Measurements from ENCODE around the gene SOX6. TPM values are rescaled to one million over a fixed set of nuclear protein-coding genes. Genes with fewer than 3 reads are reported as not detected.

The SOX6 gene
- total RNA-seq, 4 donors from 2014 or later = 17.9 to 27.9 (median 23.3) TPM

GRCh38 chr11:16297332-16297731 lies 59.0 kb downstream of the SOX6 start:
- Histone ChIP-seq H3K36me3 (no peaks in the 10 kb centered on the region), H3K4me3 (replicated peaks in 1 of 3) (no peak overlapping the region), H3K27me3 (no peaks in the 10 kb centered on the region), H3K4me1 (no peaks in the 10 kb centered on the region), H3K27ac (no peak overlapping the region), H3K9me3 (no peaks in the 10 kb centered on the region)
- intact Hi-C loops (cut with DNase I) = no loop called here
- TF ChIP-seq POLR2A (IDR thresholded peaks at IDR 0.05) (no peak), CTCF (IDR thresholded peaks at IDR 0.05) (no peak)
- no peak for DNase-seq
- 82 to 84% methylated on average over 3 of the region's 3 CpGs for WGBS, 2 donors

GRCh38 chr11:16296273-16296672 lies 60.1 kb downstream of the SOX6 start:
- DNase-seq = no peak
- Histone ChIP-seq H3K27me3 (no peaks in the 10 kb centered on the region), H3K4me3 (replicated peaks in 1 of 3) (no peak overlapping the region), H3K27ac (no peak overlapping the region), H3K4me1 (no peaks in the 10 kb centered on the region), H3K36me3 (no peaks in the 10 kb centered on the region), H3K9me3 (no peaks in the 10 kb centered on the region)
- intact Hi-C loops (cut with DNase I) = no loop called here
- 92 to 97% methylated on average over 2 of the region's 2 CpGs for WGBS, 2 donors
- TF ChIP-seq POLR2A (IDR thresholded peaks at IDR 0.05) (no peak), CTCF (IDR thresholded peaks at IDR 0.05) (no peak)

- DNase-seq = no peak
- TF ChIP-seq POLR2A (IDR thresholded peaks at IDR 0.05) = no peak
- TF ChIP-seq CTCF (IDR thresholded peaks at IDR 0.05) = no peak
- no peak overlapping the region for H3K4me3 ChIP-seq (replicated peaks in 1 of 3)
- H3K27ac ChIP-seq = no peak overlapping the region
- WGBS, 2 donors = 58 to 64% methylated on average over 1 of the region's 1 CpG
- no peaks in the 10 kb centered on the region for H3K4me1 ChIP-seq
- intact Hi-C loops (cut with DNase I) = no loop called here
- H3K27me3 ChIP-seq = no peaks in the 10 kb centered on the region
- H3K36me3 ChIP-seq = no peaks in the 10 kb centered on the region
- no peaks in the 10 kb centered on the region for H3K9me3 ChIP-seq
Measured at GRCh38 chr11:16295592-16295991, 60.8 kb downstream of the SOX6 start.

GRCh38 chr11:16293204-16293681 lies 63.1 kb downstream of the SOX6 start:
- Histone ChIP-seq H3K27me3 (no peaks in the 10 kb centered on the region), H3K27ac (no peak overlapping the region), H3K4me3 (replicated peaks in 1 of 3) (no peak overlapping the region), H3K36me3 (no peaks in the 10 kb centered on the region), H3K4me1 (no peaks in the 10 kb centered on the region), H3K9me3 (no peaks in the 10 kb centered on the region)
- DNase-seq = no peak
- 30 to 31% methylated on average over 2 of the region's 2 CpGs for WGBS, 2 donors
- intact Hi-C loops (cut with DNase I) = no loop called here
- TF ChIP-seq CTCF (IDR thresholded peaks at IDR 0.05) (no peak), POLR2A (IDR thresholded peaks at IDR 0.05) (no peak)

GRCh38 chr11:16292167-16292859 lies 64.0 kb downstream of the SOX6 start:
- no peak for DNase-seq
- 87% methylated on average over 8 of the region's 8 CpGs for WGBS, 2 donors
- Histone ChIP-seq H3K4me3 (replicated peaks in 1 of 3) (no peak overlapping the region), H3K27ac (no peak overlapping the region), H3K4me1 (no peaks in the 10 kb centered on the region), H3K36me3 (no peaks in the 10 kb centered on the region), H3K27me3 (no peaks in the 10 kb centered on the region), H3K9me3 (no peaks in the 10 kb centered on the region)
- intact Hi-C loops (cut with DNase I) = no loop called here
- TF ChIP-seq POLR2A (IDR thresholded peaks at IDR 0.05) = no peak
- TF ChIP-seq CTCF (IDR thresholded peaks at IDR 0.05) = no peak
